Sigmoid colon (tissue), 3 donors: ENCODE data around the gene SORCS2.

Experiments
- POLR2A ChIP-seq, 2 donors: fragments of 450-650 bp; IDR thresholded peaks; one replicate each; pipeline ENCODE4 v1.6.1; 2016; ENCODE audit warnings: antibody characterized with exemption in 2 of 2, mild to moderate bottlenecking in 2 of 2, moderate library complexity in 2 of 2
- TF ChIP-seq, protein P1 (sequence below), 4 experiments: fragments of 450-650 bp in 3 of 4; fragments of 200-600 bp in 1 of 4; IDR thresholded peaks; one replicate each; pipeline ENCODE4 v1.5.1; 2016 to 2019; ENCODE audit warnings: antibody characterized with exemption in 4 of 4, mild to moderate bottlenecking in 3 of 4, moderate library complexity in 2 of 4

DNA sequence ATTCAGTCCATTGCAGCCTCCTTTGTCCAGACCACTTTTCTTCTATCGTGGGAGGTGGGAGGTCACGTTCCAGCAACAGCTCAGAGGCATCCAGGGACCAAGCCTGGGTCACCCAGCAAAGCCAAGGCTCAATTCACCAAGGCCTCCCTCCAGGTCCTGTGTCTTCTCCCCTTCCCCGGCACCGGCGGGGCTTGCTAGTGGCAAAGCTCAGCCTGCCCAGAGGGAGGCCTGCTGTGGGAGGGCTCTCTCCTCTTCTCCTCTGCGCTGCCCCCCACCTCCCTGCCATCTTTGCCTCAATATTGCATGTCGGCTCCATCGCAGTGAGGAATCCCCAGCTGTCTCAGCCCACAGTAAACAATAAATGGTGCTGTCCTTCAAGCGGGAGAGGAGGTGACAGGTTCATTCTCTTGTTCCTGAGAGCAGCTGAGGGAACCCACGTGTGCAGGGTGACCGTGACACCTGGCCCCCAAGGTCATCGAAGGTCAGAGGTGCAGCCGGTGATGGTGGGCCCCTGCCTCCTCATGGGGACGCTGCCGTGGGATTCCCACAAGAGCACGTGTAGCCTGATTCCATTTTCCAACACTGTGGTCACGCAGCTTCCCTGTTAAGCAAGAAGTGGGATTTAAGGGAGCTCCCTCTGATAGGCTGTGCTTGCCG, 353.9 kb downstream of the SORCS2 start:
- TF ChIP-seq, protein P1, sequence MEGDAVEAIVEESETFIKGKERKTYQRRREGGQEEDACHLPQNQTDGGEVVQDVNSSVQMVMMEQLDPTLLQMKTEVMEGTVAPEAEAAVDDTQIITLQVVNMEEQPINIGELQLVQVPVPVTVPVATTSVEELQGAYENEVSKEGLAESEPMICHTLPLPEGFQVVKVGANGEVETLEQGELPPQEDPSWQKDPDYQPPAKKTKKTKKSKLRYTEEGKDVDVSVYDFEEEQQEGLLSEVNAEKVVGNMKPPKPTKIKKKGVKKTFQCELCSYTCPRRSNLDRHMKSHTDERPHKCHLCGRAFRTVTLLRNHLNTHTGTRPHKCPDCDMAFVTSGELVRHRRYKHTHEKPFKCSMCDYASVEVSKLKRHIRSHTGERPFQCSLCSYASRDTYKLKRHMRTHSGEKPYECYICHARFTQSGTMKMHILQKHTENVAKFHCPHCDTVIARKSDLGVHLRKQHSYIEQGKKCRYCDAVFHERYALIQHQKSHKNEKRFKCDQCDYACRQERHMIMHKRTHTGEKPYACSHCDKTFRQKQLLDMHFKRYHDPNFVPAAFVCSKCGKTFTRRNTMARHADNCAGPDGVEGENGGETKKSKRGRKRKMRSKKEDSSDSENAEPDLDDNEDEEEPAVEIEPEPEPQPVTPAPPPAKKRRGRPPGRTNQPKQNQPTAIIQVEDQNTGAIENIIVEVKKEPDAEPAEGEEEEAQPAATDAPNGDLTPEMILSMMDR (IDR thresholded peaks at IDR 0.05) = no peak
- TF ChIP-seq POLR2A (IDR thresholded peaks at IDR 0.05) = no peak
